Ramos (cell line): ENCODE measurements around the gene JAK1.
"Not testable (repeated sequence)": the region's sequence is repeated elsewhere in the genome, so short reads cannot be mapped to it uniquely, and the experiment has no call there.

Source experiments
- in situ Hi-C: fragments of 300-500 bp; cut with MboI; formaldehyde crosslinking; loops from one replicate; pipeline ENCODE4 v1.14.3; 2022; ENCODE audit warnings: low sequenced_read_pairs; ENCODE audit not compliant: unreplicated experiment

Gene JAK1

GRCh38 chr1:64953241-64953640, 13.1 kb downstream of the JAK1 start:
- in situ Hi-C loops: no loop called here

GRCh38 chr1:64950284-64950809, 16.0 kb downstream of the JAK1 start:
- in situ Hi-C loops: no loop called here

- in situ Hi-C loops: no loop called here
Measured at GRCh38 chr1:64948905-64949833, 17.2 kb downstream of the JAK1 start.

GRCh38 chr1:64948216-64948615, 18.1 kb downstream of the JAK1 start:
- in situ Hi-C loops: no loop called here

- in situ Hi-C loops: no loop called here
Measured at GRCh38 chr1:64946916-64947315, 19.4 kb downstream of the JAK1 start.

- in situ Hi-C loops: no loop called here
Measured at GRCh38 chr1:64944913-64945312, 21.4 kb downstream of the JAK1 start.

- in situ Hi-C loops: no loop called here
Measured at GRCh38 chr1:64942675-64943074, 23.7 kb downstream of the JAK1 start.

GRCh38 chr1:64942118-64942517, 24.2 kb downstream of the JAK1 start:
- in situ Hi-C loops: no loop called here

- in situ Hi-C loops: no loop called here
Measured at GRCh38 chr1:64941461-64942117, 24.8 kb downstream of the JAK1 start.

- in situ Hi-C loops: no loop called here
Measured at GRCh38 chr1:64940025-64940424, 26.3 kb downstream of the JAK1 start.

- in situ Hi-C loops: no loop called here
Measured at GRCh38 chr1:64938991-64939390, 27.4 kb downstream of the JAK1 start.

- in situ Hi-C loops: no loop called here
Measured at GRCh38 chr1:64936956-64937355, 29.4 kb downstream of the JAK1 start.

- in situ Hi-C loops: no loop called here
Measured at GRCh38 chr1:64935551-64936155, 30.7 kb downstream of the JAK1 start.

GRCh38 chr1:64934878-64935275, 31.5 kb downstream of the JAK1 start:
- in situ Hi-C loops: no loop called here

- in situ Hi-C loops: no loop called here
Measured at GRCh38 chr1:64934115-64934877, 32.1 kb downstream of the JAK1 start.

GRCh38 chr1:64933296-64934070, 32.9 kb downstream of the JAK1 start:
- in situ Hi-C loops: no loop called here

- in situ Hi-C loops: no loop called here
Measured at GRCh38 chr1:64932962-64933295, 33.4 kb downstream of the JAK1 start.

- in situ Hi-C loops: not testable (repeated sequence)
Measured at GRCh38 chr1:64930640-64931039, 35.7 kb downstream of the JAK1 start.

- in situ Hi-C loops: no loop called here
Measured at GRCh38 chr1:64929221-64929620, 37.1 kb downstream of the JAK1 start.

GRCh38 chr1:64928325-64928724, 38.0 kb downstream of the JAK1 start:
- in situ Hi-C loops: no loop called here
